Measurements from ENCODE around the gene EML6.

EML6 gene

GRCh38 chr2:54685263-54685775, 38.1 kb upstream of the EML6 start:
- TF ChIP-seq SIN3A (IDR thresholded peaks at IDR 0.05; ENCODE audit: borderline replicate concordance, insufficient read depth, low read length), result no peak
- no peak for TF ChIP-seq FOXP2 (optimal IDR thresholded peaks at IDR 0.05; ENCODE audit: borderline replicate concordance, extremely low read depth, extremely low read length, insufficient read depth)
- no peak for TF ChIP-seq REST (IDR thresholded peaks at IDR 0.05; ENCODE audit: insufficient read depth in 1 of 2, low read depth in 2 of 2, low read length in 2 of 2)
- no peak for TF ChIP-seq POLR2AphosphoS5 (IDR thresholded peaks at IDR 0.05; ENCODE audit: low read depth, low read length)
- no peak for TF ChIP-seq TAF1 (IDR thresholded peaks at IDR 0.05; ENCODE audit: borderline replicate concordance, insufficient read depth, low read length)

- TF ChIP-seq TAF1 (IDR thresholded peaks at IDR 0.05; ENCODE audit: borderline replicate concordance, insufficient read depth, low read length) (no peak), REST (IDR thresholded peaks at IDR 0.05; ENCODE audit: insufficient read depth in 1 of 2, low read depth in 2 of 2, low read length in 2 of 2) (no peak), POLR2AphosphoS5 (IDR thresholded peaks at IDR 0.05; ENCODE audit: low read depth, low read length) (no peak), SIN3A (IDR thresholded peaks at IDR 0.05; ENCODE audit: borderline replicate concordance, insufficient read depth, low read length) (no peak), FOXP2 (optimal IDR thresholded peaks at IDR 0.05; ENCODE audit: borderline replicate concordance, extremely low read depth, extremely low read length, insufficient read depth) (no peak)
Measured at GRCh38 chr2:54687595-54688152, 35.8 kb upstream of the EML6 start.

- TF ChIP-seq TAF1 (IDR thresholded peaks at IDR 0.05; ENCODE audit: borderline replicate concordance, insufficient read depth, low read length), result no peak
- no peak for TF ChIP-seq SIN3A (IDR thresholded peaks at IDR 0.05; ENCODE audit: borderline replicate concordance, insufficient read depth, low read length)
- no peak for TF ChIP-seq FOXP2 (optimal IDR thresholded peaks at IDR 0.05; ENCODE audit: borderline replicate concordance, extremely low read depth, extremely low read length, insufficient read depth)
- TF ChIP-seq POLR2AphosphoS5 (IDR thresholded peaks at IDR 0.05; ENCODE audit: low read depth, low read length), result no peak
- TF ChIP-seq REST (IDR thresholded peaks at IDR 0.05; ENCODE audit: insufficient read depth in 1 of 2, low read depth in 2 of 2, low read length in 2 of 2), result no peak
Measured at GRCh38 chr2:54691445-54692135, 31.9 kb upstream of the EML6 start.

GRCh38 chr2:54692556-54692955, 30.9 kb upstream of the EML6 start:
- no peak for TF ChIP-seq SIN3A (IDR thresholded peaks at IDR 0.05; ENCODE audit: borderline replicate concordance, insufficient read depth, low read length)
- TF ChIP-seq POLR2AphosphoS5 (IDR thresholded peaks at IDR 0.05; ENCODE audit: low read depth, low read length), result no peak
- no peak for TF ChIP-seq REST (IDR thresholded peaks at IDR 0.05; ENCODE audit: insufficient read depth in 1 of 2, low read depth in 2 of 2, low read length in 2 of 2)
- TF ChIP-seq TAF1 (IDR thresholded peaks at IDR 0.05; ENCODE audit: borderline replicate concordance, insufficient read depth, low read length), result no peak
